Caco-2 (cell line): ENCODE measurements around the gene SLC9A2. TPM values are rescaled to one million over a fixed set of nuclear protein-coding genes. Genes with fewer than 3 reads are reported as not detected.

Source experiments
- BruUV-seq: library from RNA; stranded (reverse); fragments of 400-500 nt; replicated peaks from 2 replicates; lab custom pipeline; 2021; lab: Mats Ljungman, UMichigan
- CTCF ChIA-PET: fragments of 300-600 bp; sonication (Branson Sonifier 250); formaldehyde crosslinking; loops from one replicate; lab custom pipeline; 2022; ENCODE audit warnings: antibody characterized with exemption; lab: Charles Lee
- POLR2A ChIA-PET: fragments of 300-600 bp; sonication (Branson Sonifier 250); formaldehyde crosslinking; loops from one replicate; lab custom pipeline; 2022; ENCODE audit warnings: antibody characterized with exemption; lab: Charles Lee
- DNase-seq, 2 experiments: peaks; one replicate each; pipeline versions ENCODE4 v3.0.0 to v3.0.0-alpha.2; 2020 to 2022
- H3K27me3 ChIP-seq: replicated peaks from 2 replicates; pipeline ENCODE4 v1.6.0; 2011; ENCODE audit warnings: low read length; ENCODE audit not compliant: control insufficient read depth, insufficient read depth
- H3K36me3 ChIP-seq: 2 replicates; pipeline ENCODE4 v1.5.1; 2011; ENCODE audit warnings: low read length; ENCODE audit not compliant: control insufficient read depth, insufficient read depth
- H3K4me1 ChIP-seq: fragments of 250-450 bp; sonication (Bioruptor Pico); 2 replicates; pipeline ENCODE4 v1.5.1; 2020; ENCODE audit warnings: mild to moderate bottlenecking
- H3K4me3 ChIP-seq: 2 replicates; pipeline ENCODE4 v1.5.1; 2011; ENCODE audit warnings: low read depth, mild to moderate bottlenecking, control low read depth, low read length
- H3K9me3 ChIP-seq: fragments of 250-450 bp; sonication (Bioruptor Pico); 2 replicates; pipeline ENCODE4 v1.5.1; 2020; ENCODE audit warnings: mild to moderate bottlenecking, moderate library complexity
- H3K27ac Mint-ChIP-seq: one replicate; pipeline ENCODE4 v1.8.0; 2022; ENCODE audit warnings: mixed read lengths; ENCODE audit not compliant: unreplicated experiment
- H3K27me3 Mint-ChIP-seq: one replicate; pipeline ENCODE4 v1.8.0; 2022; ENCODE audit warnings: mixed read lengths; ENCODE audit not compliant: insufficient read depth, unreplicated experiment
- H3K36me3 Mint-ChIP-seq: one replicate; pipeline ENCODE4 v1.8.0; 2022; ENCODE audit warnings: mild to moderate bottlenecking, mixed read lengths; ENCODE audit not compliant: insufficient read depth, unreplicated experiment
- H3K4me1 Mint-ChIP-seq: one replicate; pipeline ENCODE4 v1.8.0; 2022; ENCODE audit warnings: low read depth, mixed read lengths; ENCODE audit not compliant: unreplicated experiment
- H3K4me3 Mint-ChIP-seq: one replicate; pipeline ENCODE4 v1.8.0; 2022; ENCODE audit warnings: mild to moderate bottlenecking, moderate library complexity, mixed read lengths; ENCODE audit not compliant: unreplicated experiment
- H3K9me3 Mint-ChIP-seq: one replicate; pipeline ENCODE4 v1.8.0; 2022; ENCODE audit warnings: mixed read lengths; ENCODE audit not compliant: unreplicated experiment
- CTCF ChIP-seq, 2 experiments: fragments of 200-600 bp in 1 of 2; IDR thresholded peaks; 1 replicate in 1 of 2; 2 replicates in 1 of 2; pipeline versions ENCODE4 v1.5.1 to v1.8.0; 2011 to 2022; ENCODE audit warnings: antibody characterized with exemption in 1 of 2, control low read depth in 1 of 2, inconsistent platforms in 1 of 2, low read depth in 1 of 2, low read length in 1 of 2, mild to moderate bottlenecking in 1 of 2, moderate library complexity in 1 of 2; ENCODE audit not compliant: insufficient read depth in 1 of 2, severe bottlenecking in 1 of 2, unreplicated experiment in 1 of 2
- intact Hi-C: fragments of 100-400 bp; cut with micrococcal nuclease; formaldehyde crosslinking; loops from one replicate; pipeline ENCODE4 v1.10.0; 2022; ENCODE audit not compliant: unreplicated experiment
- total RNA-seq: library from RNA; stranded (reverse); gene quantifications from 2 replicates; pipeline ENCODE4 v1.2.3, GENCODE V29; 2022

Gene SLC9A2
- total RNA-seq, 1 experiment from 2014 or later, result 14.4 TPM

- Mint-ChIP-seq H3K9me3 (no peaks in the 10 kb centered on the region), H3K4me3 (no peak overlapping the region), H3K27ac (no peak overlapping the region), H3K27me3 (no peaks in the 10 kb centered on the region), H3K36me3 (peaks cover 11% of the 10 kb centered on the region), H3K4me1 (peaks cover 29% of the 10 kb centered on the region)
- TF ChIP-seq CTCF (IDR thresholded peaks at IDR 0.05; ENCODE audit: insufficient read depth in 1 of 2, low read depth in 1 of 2, low read length in 1 of 2, severe bottlenecking in 1 of 2, unreplicated experiment in 1 of 2), result no peak
- Histone ChIP-seq H3K9me3 (no peaks in the 10 kb centered on the region), H3K4me1 (peaks cover 48% of the 10 kb centered on the region), H3K27me3 (no peaks in the 10 kb centered on the region), H3K36me3 (no peaks in the 10 kb centered on the region), H3K4me3 (no peak overlapping the region)
- intact Hi-C loops, result loop anchor here (5.0 kb wide), 1 partner anchor 42 kb away; no protein-coding TSS in a partner anchor
- no TSS peak for BruUV-seq
- peak; percentile 58 to 82 for DNase-seq
- ChIA-PET CTCF (no interaction called here), POLR2A (no interaction called here)
Observed at GRCh38 chr2:102664471-102664909, 45.1 kb downstream of the SLC9A2 start.

GRCh38 chr2:102667072-102667471 is 47.7 kb downstream of the SLC9A2 start:
- Mint-ChIP-seq H3K27ac (no peak overlapping the region), H3K4me3 (no peak overlapping the region), H3K27me3 (no peaks in the 10 kb centered on the region), H3K36me3 (peaks cover 11% of the 10 kb centered on the region), H3K4me1 (peaks cover 9% of the 10 kb centered on the region), H3K9me3 (no peaks in the 10 kb centered on the region)
- Histone ChIP-seq H3K27me3 (no peaks in the 10 kb centered on the region), H3K36me3 (no peaks in the 10 kb centered on the region), H3K4me3 (no peak overlapping the region), H3K9me3 (no peaks in the 10 kb centered on the region), H3K4me1 (peaks cover 22% of the 10 kb centered on the region)
- ChIA-PET CTCF (no interaction called here), POLR2A (no interaction called here)
- BruUV-seq, result no TSS peak
- no peak for DNase-seq
- no peak for TF ChIP-seq CTCF (IDR thresholded peaks at IDR 0.05; ENCODE audit: insufficient read depth in 1 of 2, low read depth in 1 of 2, low read length in 1 of 2, severe bottlenecking in 1 of 2, unreplicated experiment in 1 of 2)
- intact Hi-C loops, result no loop called here

- intact Hi-C loops, result no loop called here
- no TSS peak for BruUV-seq
- Mint-ChIP-seq H3K36me3 (peaks cover 11% of the 10 kb centered on the region), H3K4me3 (no peak overlapping the region), H3K9me3 (no peaks in the 10 kb centered on the region), H3K27me3 (no peaks in the 10 kb centered on the region), H3K27ac (no peak overlapping the region), H3K4me1 (no peaks in the 10 kb centered on the region)
- ChIA-PET CTCF (no interaction called here), POLR2A (no interaction called here)
- Histone ChIP-seq H3K4me1 (peaks cover 17% of the 10 kb centered on the region), H3K27me3 (no peaks in the 10 kb centered on the region), H3K4me3 (no peak overlapping the region), H3K36me3 (no peaks in the 10 kb centered on the region), H3K9me3 (no peaks in the 10 kb centered on the region)
- no peak for TF ChIP-seq CTCF (IDR thresholded peaks at IDR 0.05; ENCODE audit: insufficient read depth in 1 of 2, low read depth in 1 of 2, low read length in 1 of 2, severe bottlenecking in 1 of 2, unreplicated experiment in 1 of 2)
- DNase-seq, result no peak
Observed at GRCh38 chr2:102668171-102668570, 48.8 kb downstream of the SLC9A2 start.
